SH-SY5Y (cell line): ENCODE measurements around the gene CHAT.

ENCODE experiments used
- GATA2 ChIP-seq: IDR thresholded peaks from 2 replicates; pipeline ENCODE4 v1.6.1; 2011; ENCODE audit warnings: mild to moderate bottlenecking, low read depth, low read length
- GATA3 ChIP-seq: IDR thresholded peaks from 2 replicates; pipeline ENCODE4 v1.6.1; 2011; ENCODE audit warnings: low read depth, mild to moderate bottlenecking, low read length, moderate library complexity

- TF ChIP-seq GATA2, result no peak
- no peak for TF ChIP-seq GATA3
Observed at GRCh38 chr10:49632406-49633317, 18.8 kb downstream of the CHAT start.
